GM18511 (cell line): ENCODE measurements around the gene RPL3.
A peak's percentile ranks its signal among the peaks of the same experiment; 100 is the strongest.
"Not testable (repeated sequence)": the region's sequence is repeated elsewhere in the genome, so short reads cannot be mapped to it uniquely, and the experiment has no call there.

ENCODE experiments used
- ATAC-seq: cut with Tn5 transposase; IDR thresholded peaks from one replicate; pipeline ENCODE4 v1.9.1; 2021; ENCODE audit warnings: mild to moderate bottlenecking, moderate library complexity; ENCODE audit not compliant: unreplicated experiment

RPL3 gene

DNA sequence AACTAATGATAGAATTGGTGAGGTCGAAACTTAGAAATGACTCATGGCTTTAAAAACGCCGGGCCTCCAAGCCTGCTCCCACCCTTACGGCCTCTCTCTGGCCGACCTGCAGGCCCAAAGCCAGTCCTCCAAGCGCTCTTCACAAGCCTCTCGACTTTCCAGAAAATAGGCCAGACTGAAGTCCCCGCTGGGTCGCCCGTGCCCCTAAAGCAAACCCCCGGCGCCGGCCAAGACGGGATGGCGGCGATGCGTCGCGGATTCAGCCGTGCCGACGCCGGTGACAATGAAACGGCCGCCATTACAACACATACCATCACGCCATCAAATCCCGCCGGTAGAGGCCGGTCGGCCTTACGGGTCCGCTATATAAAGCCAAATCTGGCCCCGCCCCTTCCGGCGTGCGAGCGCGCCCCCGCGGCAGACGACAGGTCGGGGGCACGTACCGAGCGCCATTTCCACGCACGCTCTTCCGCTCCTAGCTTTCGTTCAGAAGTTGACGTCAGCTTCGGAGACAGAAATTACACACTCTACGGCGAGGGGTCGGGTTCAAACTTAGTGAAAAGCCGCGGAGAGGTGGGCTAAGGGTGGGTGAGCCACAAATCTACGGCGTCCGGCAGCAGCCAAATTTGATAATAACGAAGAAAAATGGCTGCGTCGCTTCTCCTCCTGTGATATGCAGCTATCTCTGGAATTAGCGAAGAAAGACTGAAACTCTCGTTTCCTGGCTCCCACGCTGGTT, at the start of gene RPL3:
Gene RPL3, minus strand, starts transcription at position 340 of the 739 bp plus-strand sequence. Its CDS starts 26 bp downstream, at position 314.
- peak; percentile 84 for ATAC-seq

DNA sequence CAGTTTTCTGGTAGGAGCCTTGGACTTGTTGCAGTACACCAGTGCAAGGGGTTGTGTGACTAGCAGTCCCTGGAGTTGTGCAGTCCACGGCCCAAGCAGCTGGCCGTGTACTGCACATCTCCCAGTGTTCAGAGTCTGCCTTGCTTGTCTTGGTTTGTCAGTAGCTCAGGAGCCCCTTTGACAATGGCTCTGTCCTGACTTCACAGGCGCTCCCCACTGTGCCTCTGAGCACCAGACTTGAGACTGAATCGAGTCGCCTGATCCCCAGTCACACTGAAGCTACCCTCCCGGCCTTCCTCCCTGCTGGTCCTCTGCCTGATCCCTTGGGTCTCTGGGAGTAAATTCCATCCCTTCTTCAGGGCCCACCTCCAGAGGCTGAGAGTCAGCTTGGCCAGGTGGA, 49.8 kb upstream of the RPL3 start:
- ATAC-seq: no peak

DNA sequence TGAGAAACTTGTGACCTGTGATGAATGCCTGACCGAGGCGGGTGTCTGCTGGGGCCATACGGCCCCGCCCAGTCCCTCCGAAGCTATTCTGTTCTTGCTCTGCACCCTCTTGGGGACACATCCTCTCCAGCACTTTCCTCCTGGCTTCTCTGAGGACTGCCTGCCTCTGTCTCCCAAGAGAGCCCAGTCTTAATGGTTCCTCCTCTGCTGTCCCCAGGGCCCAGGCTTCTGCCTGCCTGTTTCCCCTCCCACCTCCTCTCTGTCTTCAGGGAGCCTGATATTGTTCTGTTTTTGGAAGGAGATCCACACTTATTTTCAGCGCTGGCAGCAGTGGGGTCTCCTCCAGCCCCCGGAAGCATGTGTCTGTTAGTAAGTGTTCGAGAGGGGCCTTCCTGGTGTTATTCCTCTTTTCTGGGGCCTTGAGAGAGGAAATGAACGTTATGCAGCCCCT, 49.1 kb upstream of the RPL3 start:
- ATAC-seq: no peak

DNA sequence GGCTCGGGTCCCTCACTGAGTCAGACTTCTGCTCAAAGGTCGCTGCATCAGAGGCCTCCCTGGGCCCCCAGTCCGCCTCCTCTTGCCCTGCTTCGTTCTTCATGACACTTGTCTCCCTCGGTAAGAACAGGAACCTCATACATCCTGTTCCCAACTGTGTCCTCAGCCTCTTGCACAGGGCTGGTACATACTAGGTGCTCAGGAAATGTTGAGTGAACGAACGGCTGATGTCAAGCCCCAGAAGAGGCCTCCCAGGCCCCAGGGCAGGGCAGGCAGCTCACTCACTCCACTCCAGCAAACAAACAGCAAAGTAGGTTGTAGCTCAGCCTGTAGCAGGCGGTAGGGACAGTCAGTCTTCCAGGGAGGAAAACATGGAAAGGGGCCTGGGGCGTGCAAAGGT, 47.6 kb upstream of the RPL3 start:
- no peak for ATAC-seq

DNA sequence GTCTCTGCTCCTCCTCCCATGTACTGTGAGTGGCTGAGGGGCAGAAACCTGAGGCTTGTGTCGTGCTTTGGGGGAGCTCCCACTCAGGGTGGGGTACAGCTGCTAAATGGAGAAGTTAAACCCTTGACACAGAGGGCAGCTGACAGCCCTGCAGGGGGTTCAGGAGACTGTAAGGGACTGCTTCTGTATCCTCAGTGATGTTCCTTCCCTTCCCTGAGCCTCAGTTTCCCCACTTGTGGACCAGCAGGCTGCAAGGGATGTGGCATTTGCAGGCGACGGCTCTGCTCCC, 46.0 kb upstream of the RPL3 start:
- no peak for ATAC-seq

DNA sequence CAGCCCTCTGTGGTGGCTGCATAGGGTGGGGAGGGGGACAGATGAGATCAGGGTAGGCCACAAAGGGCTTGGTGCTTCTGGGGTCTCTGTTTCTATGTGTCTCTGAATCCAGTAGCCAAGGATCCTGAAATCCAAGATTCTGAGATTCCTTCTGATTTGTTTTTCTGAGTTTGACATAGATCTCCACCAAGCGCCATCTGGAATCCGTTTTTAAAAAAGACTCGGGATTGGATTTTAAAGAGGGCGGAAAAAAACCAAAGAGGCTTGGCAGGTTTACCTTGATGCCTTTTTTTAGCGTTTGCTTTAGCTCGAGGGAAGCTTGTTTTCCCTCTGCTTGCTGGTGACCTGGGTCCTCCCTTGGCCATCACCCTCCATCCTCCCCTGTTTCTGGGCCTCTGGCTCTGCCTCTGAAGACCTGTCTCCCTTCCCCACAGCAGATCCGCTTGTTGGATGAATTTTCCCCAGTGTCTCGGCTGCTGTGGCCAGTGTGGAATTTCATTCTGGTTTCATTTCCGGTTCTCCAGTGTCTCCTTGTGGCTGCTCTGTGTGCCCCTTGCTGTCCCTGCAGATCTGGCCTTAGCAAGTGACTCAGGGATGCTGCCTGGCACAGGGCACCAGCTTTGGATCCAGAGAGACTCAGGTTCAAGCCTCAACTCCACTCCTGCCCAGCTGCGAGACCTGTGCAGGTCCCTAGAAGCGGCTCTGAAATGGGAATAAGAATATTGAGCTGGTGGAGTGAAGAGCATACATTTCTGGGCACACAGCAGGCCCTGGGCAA, 45.5 kb upstream of the RPL3 start:
- ATAC-seq: no peak

DNA sequence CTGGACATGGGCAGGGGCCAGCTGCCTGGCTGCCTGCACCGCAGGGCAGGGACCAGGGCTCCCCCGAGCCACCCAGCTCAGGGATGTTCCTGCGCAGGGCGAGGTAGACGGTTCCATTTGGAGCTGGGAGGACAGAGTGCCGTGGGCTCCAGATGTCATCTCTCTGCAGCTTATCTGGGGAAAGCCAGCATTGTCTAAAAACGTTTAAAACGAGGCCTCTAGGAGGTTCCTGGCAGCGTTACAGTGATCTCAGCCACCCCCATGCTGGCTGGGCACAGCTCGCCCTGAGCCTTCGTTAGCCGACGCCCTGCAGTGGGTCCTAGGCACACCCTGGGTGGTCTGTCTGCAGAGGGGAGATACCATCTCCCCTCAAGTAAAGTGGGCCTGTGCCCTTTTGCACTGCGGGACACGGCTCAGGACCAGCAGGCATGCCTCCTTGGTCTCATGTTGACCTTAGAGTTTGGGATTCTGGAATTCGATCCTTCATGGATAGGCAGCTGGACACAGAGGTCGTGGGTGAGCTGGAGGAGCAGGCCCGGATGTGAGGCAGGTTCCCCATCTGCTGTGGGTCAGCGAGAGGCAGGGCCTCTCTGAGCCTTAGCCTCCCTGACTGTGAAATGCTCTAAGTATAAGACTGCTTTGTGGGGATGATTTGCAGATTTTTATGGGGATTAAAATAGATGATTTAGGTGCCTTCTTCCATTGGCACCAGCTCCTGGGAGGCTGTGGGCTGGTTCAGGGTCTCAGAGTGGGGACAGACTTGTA, 44.5 kb upstream of the RPL3 start:
- ATAC-seq: no peak

DNA sequence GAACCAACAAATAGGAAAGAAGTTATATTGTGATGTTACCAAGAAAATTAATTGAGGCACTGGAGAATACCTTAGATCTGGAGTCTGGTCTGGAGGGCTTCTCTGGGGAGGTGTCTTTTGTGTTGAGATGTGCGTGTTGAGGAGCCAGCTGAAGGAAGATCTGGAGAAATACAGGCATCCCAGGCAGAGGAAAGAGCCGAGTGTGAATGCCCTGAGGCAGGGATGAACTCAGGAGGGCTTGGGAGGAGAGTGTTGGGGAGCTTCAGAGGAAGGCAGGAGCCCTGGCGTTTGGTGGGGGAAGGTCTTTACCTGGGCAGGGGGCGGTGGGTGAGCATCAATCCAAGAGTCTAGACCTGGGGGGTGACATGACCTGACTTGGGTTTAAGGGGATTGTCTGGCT, 43.5 kb upstream of the RPL3 start:
- ATAC-seq: no peak

DNA sequence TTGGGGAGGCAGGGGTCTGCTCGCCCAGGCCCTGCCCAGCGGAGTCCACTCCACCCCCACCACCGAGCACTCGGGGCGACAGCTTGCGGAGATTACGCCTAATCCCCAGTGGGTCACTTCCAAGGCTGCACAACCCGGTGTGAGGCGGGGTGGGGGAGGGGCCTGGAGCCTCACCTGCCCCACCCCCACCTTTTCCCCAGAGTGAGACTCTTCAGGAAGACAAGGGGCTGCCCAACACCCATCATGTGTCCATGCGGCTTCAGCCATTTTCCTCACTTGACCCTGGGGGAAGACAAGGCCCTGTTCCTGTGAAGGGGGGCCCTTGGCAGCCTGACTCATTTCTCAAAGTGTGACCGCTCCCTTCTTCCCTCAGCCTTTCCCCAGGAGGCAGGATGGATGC, 42.8 kb upstream of the RPL3 start:
- ATAC-seq: no peak

DNA sequence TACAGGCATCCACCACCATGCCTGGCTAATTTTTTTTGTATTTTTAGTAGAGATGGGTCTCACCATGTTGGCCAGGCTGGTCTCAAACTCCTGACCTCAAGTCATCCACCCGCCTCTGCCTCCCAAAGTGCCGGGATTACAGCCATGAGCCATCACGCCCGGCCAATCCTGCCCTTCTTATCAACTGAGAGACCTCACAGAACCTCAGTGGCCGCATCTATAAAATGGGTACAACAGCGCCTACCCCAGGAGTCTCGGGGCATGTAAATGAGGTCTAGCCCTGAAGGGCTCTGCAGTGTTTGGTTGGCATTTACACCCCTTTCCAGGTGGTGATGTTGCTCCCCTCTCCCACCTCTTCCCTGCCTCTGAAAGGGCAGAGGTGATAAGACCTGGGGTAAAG, 42.1 kb upstream of the RPL3 start:
- no peak for ATAC-seq

DNA sequence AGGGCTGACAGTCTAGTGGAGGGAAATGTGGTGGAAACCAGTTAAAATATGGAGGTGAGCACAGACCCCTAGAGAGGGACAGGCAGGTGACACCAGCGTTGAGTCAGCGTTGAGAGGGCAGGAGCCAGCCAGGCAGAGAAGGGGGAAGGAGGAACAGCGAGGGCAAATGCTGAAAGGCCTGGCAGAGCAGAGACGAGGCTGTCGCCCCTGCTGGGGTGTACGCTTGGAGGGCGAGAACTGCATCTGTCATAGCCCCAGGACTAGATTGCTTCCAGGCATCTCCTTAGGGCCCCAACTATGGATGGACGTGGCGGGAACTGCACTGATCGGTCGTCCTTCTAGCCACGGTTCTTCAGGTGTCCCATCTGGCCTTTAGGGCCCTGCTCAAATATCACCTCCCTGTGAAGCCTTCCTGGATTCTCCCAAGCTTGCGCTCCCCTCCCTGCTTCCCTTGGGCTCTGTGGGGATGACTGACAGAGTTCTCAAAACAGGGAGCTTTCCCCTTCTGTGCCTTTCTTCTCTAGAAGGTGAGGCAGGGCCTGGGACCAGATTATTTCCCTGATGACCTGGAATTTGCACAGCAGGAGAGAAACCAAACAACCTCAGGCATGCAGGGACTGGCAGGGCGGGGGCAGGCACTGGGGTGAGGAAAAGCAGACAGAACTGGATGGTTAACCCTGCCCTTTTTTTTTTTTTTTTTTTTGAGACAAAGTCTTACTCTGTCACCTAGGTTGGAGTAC, 41.4 kb upstream of the RPL3 start:
- ATAC-seq: no peak

DNA sequence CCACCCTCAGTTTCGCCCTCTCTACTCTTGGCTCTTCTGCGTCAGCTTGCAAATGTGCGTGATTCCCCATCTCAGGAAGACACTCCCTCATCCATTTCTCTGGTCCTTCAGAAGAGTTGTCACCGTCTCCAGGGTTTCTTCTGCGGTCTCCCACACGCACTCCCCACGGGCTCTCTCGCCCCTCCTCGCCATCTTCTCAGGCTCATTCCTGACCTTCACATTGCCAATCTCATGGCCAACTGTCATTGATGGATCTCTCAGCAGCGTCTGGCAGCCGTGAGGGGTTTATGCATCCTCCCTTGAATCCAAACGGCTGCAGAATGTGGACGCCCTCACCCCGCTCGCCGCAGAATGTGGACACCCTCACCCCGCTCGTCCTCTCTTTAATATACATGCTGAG, 40.8 kb upstream of the RPL3 start:
- no peak for ATAC-seq

DNA sequence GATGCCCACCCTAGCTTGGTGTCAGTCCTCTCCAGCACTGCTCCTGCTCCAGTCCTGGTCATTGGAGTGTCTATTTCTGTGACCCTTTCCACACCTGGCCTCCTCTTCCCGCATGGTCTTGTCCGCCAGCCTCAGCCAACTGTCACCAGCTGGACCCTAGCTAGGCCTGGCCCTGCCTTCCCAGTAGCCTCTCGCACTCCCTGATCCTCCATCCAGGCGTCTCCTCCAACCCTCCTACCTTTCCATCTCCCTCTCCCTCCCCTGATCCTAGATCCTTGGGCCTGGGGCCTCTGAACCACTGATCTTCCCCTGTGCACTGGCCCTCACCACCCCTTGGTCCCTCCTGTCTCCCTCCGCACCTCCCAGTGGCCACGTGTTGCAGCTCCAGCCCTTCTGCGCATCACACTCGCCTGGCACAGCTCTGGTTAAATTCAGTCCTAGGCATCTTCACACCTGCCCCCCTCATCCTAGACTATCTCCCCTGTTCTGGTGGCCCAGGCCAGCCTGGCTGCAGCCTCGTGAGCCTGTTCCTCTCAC, 40.3 kb upstream of the RPL3 start:
- ATAC-seq: no peak

DNA sequence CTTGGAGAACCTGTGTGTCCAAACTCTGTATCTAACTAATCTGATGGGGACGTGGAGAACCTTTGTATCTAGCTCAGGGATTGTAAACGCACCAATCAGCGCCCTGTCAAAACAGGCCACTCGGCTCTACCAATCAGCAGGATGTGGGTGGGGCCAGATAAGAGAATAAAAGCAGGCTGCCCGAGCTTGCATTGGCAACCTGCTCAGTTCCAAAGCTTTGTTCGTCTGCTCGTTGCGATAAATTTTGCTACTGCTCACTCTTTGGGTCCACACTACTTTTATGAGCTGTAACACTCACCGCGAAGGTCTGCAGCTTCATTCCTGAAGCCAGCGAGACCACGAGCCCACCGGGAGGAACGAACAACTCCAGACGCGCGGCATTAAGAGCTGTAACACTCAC, 38.8 kb upstream of the RPL3 start:
- not testable (repeated sequence) for ATAC-seq

DNA sequence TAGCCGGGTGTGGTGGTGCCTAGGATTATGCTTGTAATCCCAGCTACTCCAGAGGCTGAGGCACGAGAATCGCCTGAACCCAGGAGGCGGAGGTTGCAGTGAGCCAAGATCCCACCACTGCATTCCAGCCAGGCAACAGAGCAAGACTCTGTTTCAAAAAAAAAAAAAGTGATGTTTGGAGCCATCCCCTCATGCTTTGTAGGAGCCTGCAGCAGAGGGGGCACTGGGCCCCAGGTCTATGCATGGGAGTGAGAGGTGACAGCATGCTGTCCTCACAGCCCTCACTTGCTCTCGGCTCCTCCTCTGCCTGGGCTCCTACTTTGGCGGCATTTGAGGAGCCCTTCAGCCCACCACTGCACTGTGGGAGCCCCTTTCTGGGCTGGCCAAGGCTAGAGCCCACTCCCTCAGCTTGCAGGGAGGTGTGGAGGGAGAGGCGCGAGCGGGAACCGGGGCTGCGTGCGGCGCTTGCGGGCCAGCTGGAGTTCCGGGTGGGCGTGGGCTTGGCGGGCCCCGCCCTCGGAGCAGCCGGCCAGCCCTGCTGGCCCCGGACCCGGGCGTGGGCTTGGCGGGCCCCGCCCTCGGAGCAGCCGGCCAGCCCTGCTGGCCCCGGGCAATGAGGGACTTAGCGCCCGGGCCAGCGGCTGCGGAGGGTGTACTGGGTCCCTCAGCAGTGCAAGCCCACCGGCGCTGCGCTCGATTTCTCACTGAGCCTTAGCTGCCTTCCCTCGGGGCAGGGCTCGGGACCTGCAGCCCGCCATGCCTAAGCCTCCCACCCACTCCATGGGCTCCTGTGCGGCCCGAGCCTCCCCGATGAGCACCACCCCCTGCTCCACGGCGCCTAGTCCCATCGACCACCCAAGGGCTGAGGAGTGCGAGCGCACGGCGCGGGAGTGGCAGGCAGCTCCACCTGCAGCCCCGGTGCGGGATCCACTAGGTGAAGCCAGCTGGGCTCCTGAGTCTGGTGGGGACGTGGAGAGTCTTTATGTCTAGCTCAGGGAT, 38.0 kb upstream of the RPL3 start:
- not testable (repeated sequence) for ATAC-seq

DNA sequence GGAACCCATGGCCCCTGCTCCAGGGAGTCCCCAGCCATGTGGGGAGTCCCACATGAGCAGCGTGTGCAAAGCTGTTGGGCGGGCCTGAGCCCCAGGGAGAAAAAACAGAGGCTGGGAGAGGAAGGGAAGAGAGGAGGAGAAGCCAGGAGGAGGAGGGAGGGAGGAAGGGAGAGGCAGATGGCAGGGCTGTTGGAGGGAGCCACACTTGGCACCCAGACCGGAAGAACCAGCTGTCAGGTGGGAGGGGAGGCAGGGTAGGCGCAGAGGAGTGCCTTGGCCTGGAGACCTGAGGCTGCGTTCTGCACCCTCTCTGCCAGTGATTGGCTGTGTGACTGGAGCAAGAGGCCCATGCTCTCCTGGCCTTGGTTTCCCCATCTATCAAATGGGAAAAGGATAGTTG, 37.0 kb upstream of the RPL3 start:
- ATAC-seq: no peak

DNA sequence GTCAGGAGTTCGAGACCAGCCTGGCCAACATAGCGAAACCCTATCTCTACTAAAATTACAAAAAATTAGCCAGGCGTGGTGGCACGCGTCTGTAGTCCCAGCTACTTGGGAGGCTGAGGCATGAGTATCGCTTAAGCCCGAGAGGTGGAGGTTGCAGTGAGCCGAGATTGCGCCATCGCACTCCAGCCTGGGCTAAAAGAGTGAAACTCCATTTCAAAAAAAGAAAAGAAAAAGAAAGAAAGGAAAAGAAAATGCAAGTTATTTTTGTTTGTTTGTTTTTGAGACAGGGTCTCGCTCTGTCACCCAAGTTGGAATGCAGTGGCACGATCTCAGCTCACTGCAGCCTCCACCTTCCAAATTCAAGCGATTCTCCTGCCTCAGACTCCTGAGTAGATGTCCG, 36.4 kb upstream of the RPL3 start:
- not testable (repeated sequence) for ATAC-seq

DNA sequence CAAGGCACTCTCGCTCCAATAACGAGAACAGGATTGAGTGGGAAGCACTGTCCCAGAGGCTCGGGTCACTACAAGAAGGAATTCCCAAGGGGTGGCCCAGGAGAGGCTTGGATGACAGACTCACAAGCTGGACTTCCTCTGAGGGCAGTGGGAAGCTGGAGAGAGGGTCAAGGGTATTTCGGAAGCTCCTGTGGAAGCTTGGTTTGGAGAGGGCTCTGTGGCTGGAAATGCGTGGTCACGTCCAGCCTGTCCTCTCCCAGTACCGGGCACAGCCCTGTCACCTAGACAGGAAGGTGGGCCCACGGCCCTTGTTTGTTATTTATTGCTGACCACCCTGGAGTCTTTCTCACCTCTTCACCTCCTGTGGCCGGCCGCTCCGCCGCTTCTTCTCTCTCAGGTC, 35.7 kb upstream of the RPL3 start:
- no peak for ATAC-seq

DNA sequence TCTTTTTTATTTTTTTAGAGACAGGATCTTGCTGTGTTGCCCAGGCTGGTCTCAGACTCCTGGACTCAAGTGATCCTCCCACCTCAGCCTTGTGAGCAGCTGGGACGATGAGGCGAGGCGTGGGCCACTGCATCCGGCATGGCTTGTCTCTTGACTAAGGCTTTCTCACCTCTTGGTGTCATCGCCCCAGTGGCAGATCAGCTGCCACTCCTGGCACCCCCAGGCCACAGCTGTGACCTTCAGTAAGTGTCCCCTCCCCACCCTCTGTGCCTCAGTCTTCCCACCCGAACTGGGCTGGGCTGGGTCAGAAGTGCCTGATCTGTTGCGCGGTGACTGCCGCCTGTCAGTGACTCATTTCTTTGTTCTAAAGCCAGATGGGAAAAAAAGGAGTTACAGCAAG, 33.9 kb upstream of the RPL3 start:
- ATAC-seq: no peak
